ENCODE results near the gene FBXO44.
"Not testable (repeated sequence)": the region's sequence is repeated elsewhere in the genome, so short reads cannot be mapped to it uniquely, and the experiment has no call there.

Gene FBXO44

GRCh38 chr1:11654137-11654938 is at the start of gene FBXO44, which contains the start of gene FBXO2:
Gene FBXO44, plus strand, starts transcription at chr1:11654877. Its CDS starts 959 bp downstream, at chr1:11655836.
Gene FBXO2, minus strand, starts transcription at chr1:11654429. Its CDS starts 89 bp downstream, at chr1:11654340.
- no peak within 1 kb of the TSS for H3K27ac ChIP-seq (ENCODE audit: low read length)
- peak within 1 kb of the TSS; percentile 63; the same call in 1 of the 2 replicates for H3K9ac ChIP-seq (ENCODE audit: low read depth, low read length)
- peaks cover 9% of the 10 kb centered on the region for H3K36me3 ChIP-seq (ENCODE audit: insufficient read depth, low read depth, low read length)
- no peaks in the 10 kb centered on the region for H3K9me3 ChIP-seq (ENCODE audit: insufficient read depth, low read depth, low read length)
- H3K4me1 ChIP-seq (ENCODE audit: insufficient read depth, low read length), result peaks cover 12% of the 10 kb centered on the region
- peak within 1 kb of the TSS; percentile 76 for H3K4me3 ChIP-seq (ENCODE audit: low read length)
- peaks cover 56% of the 10 kb centered on the region for H3K27me3 ChIP-seq (ENCODE audit: insufficient read depth, low read length)

GRCh38 chr1:11606775-11607174 is 47.9 kb upstream of the FBXO44 start:
- H3K36me3 ChIP-seq (ENCODE audit: insufficient read depth, low read depth, low read length), result no peaks in the 10 kb centered on the region
- no peaks in the 10 kb centered on the region for H3K9me3 ChIP-seq (ENCODE audit: insufficient read depth, low read depth, low read length)
- no peaks in the 10 kb centered on the region for H3K27me3 ChIP-seq (ENCODE audit: insufficient read depth, low read length)
- peaks cover 5% of the 10 kb centered on the region; the same call in 1 of the 2 replicates for H3K4me1 ChIP-seq (ENCODE audit: insufficient read depth, low read length)
- no peak overlapping the region for H3K27ac ChIP-seq (ENCODE audit: low read length)
- H3K9ac ChIP-seq (ENCODE audit: low read depth, low read length), result no peak overlapping the region
- H3K4me3 ChIP-seq (ENCODE audit: low read length), result no peak overlapping the region

GRCh38 chr1:11608596-11609130 is 46.0 kb upstream of the FBXO44 start:
- H3K36me3 ChIP-seq (ENCODE audit: insufficient read depth, low read depth, low read length); H3K4me3 ChIP-seq (ENCODE audit: low read length); H3K27me3 ChIP-seq (ENCODE audit: insufficient read depth, low read length); H3K4me1 ChIP-seq (ENCODE audit: insufficient read depth, low read length); H3K9ac ChIP-seq (ENCODE audit: low read depth, low read length); H3K9me3 ChIP-seq (ENCODE audit: insufficient read depth, low read depth, low read length); H3K27ac ChIP-seq (ENCODE audit: low read length): not testable (repeated sequence)

- not testable (repeated sequence) for H3K27ac ChIP-seq (ENCODE audit: low read length); H3K9me3 ChIP-seq (ENCODE audit: insufficient read depth, low read depth, low read length); H3K36me3 ChIP-seq (ENCODE audit: insufficient read depth, low read depth, low read length); H3K9ac ChIP-seq (ENCODE audit: low read depth, low read length); H3K4me3 ChIP-seq (ENCODE audit: low read length); H3K27me3 ChIP-seq (ENCODE audit: insufficient read depth, low read length); H3K4me1 ChIP-seq (ENCODE audit: insufficient read depth, low read length)
These were observed 45.3 kb upstream of the FBXO44 start for GRCh38 chr1:11609378-11609777.

- H3K9me3 ChIP-seq (ENCODE audit: insufficient read depth, low read depth, low read length), result no peaks in the 10 kb centered on the region
- no peaks in the 10 kb centered on the region for H3K27me3 ChIP-seq (ENCODE audit: insufficient read depth, low read length)
These were observed 44.0 kb upstream of the FBXO44 start for GRCh38 chr1:11610629-11611180.

GRCh38 chr1:11611638-11612327 is 42.9 kb upstream of the FBXO44 start:
- Histone ChIP-seq H3K36me3 (ENCODE audit: insufficient read depth, low read depth, low read length) (no peaks in the 10 kb centered on the region), H3K27me3 (ENCODE audit: insufficient read depth, low read length) (no peaks in the 10 kb centered on the region), H3K27ac (ENCODE audit: low read length) (no peak overlapping the region), H3K9ac (ENCODE audit: low read depth, low read length) (no peak overlapping the region), H3K4me1 (ENCODE audit: insufficient read depth, low read length) (no peaks in the 10 kb centered on the region), H3K9me3 (ENCODE audit: insufficient read depth, low read depth, low read length) (no peaks in the 10 kb centered on the region), H3K4me3 (ENCODE audit: low read length) (no peak overlapping the region)

More at GRCh38 chr1:11610629-11611180, 44.0 kb upstream of the FBXO44 start:
- Histone ChIP-seq H3K9ac (ENCODE audit: low read depth, low read length) (no peak overlapping the region; the same call in 1 of the 2 replicates), H3K36me3 (ENCODE audit: insufficient read depth, low read depth, low read length) (no peaks in the 10 kb centered on the region), H3K4me3 (ENCODE audit: low read length) (no peak overlapping the region), H3K4me1 (ENCODE audit: insufficient read depth, low read length) (no peaks in the 10 kb centered on the region), H3K27ac (ENCODE audit: low read length) (no peak overlapping the region)

GRCh38 chr1:11613347-11613746 is 41.3 kb upstream of the FBXO44 start:
- Histone ChIP-seq H3K4me3 (ENCODE audit: low read length) (no peak overlapping the region), H3K36me3 (ENCODE audit: insufficient read depth, low read depth, low read length) (no peaks in the 10 kb centered on the region), H3K9ac (ENCODE audit: low read depth, low read length) (no peak overlapping the region), H3K27ac (ENCODE audit: low read length) (no peak overlapping the region), H3K4me1 (ENCODE audit: insufficient read depth, low read length) (no peaks in the 10 kb centered on the region), H3K9me3 (ENCODE audit: insufficient read depth, low read depth, low read length) (no peaks in the 10 kb centered on the region), H3K27me3 (ENCODE audit: insufficient read depth, low read length) (no peaks in the 10 kb centered on the region)

DNA sequence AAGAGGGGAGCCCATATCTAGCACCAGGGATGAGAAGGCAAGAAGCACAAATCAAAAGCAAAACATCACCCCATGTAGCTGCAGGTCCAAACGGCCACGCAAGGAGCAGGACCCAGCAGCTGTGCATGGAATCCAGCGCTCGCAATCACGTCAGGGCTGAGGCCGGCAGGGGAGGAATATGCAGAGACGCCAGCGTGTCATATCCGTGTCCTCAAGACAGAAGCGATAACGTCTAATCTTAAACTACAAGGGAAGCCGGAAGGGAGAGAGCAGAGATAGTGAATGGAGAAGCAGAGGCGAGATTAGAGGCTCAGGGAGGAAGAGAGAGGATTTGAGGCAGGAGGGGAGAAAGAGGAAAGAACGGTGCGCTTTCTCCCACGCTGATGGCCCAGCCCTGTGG is 39.6 kb upstream of the FBXO44 start:
- H3K27ac ChIP-seq (ENCODE audit: low read length), result no peak overlapping the region
- no peaks in the 10 kb centered on the region for H3K36me3 ChIP-seq (ENCODE audit: insufficient read depth, low read depth, low read length)
- no peaks in the 10 kb centered on the region for H3K9me3 ChIP-seq (ENCODE audit: insufficient read depth, low read depth, low read length)
- H3K27me3 ChIP-seq (ENCODE audit: insufficient read depth, low read length), result no peaks in the 10 kb centered on the region
- no peak overlapping the region for H3K9ac ChIP-seq (ENCODE audit: low read depth, low read length)
- no peaks in the 10 kb centered on the region for H3K4me1 ChIP-seq (ENCODE audit: insufficient read depth, low read length)
- no peak overlapping the region for H3K4me3 ChIP-seq (ENCODE audit: low read length)

- Histone ChIP-seq H3K9ac (ENCODE audit: low read depth, low read length) (no peak overlapping the region), H3K4me1 (ENCODE audit: insufficient read depth, low read length) (no peaks in the 10 kb centered on the region), H3K4me3 (ENCODE audit: low read length) (no peak overlapping the region), H3K36me3 (ENCODE audit: insufficient read depth, low read depth, low read length) (no peaks in the 10 kb centered on the region), H3K9me3 (ENCODE audit: insufficient read depth, low read depth, low read length) (no peaks in the 10 kb centered on the region), H3K27me3 (ENCODE audit: insufficient read depth, low read length) (no peaks in the 10 kb centered on the region), H3K27ac (ENCODE audit: low read length) (no peak overlapping the region)
These were observed 37.9 kb upstream of the FBXO44 start for GRCh38 chr1:11616766-11617165.

GRCh38 chr1:11617314-11617713 is 37.4 kb upstream of the FBXO44 start:
- Histone ChIP-seq H3K27me3 (ENCODE audit: insufficient read depth, low read length) (no peaks in the 10 kb centered on the region), H3K36me3 (ENCODE audit: insufficient read depth, low read depth, low read length) (no peaks in the 10 kb centered on the region), H3K27ac (ENCODE audit: low read length) (no peak overlapping the region), H3K4me1 (ENCODE audit: insufficient read depth, low read length) (no peaks in the 10 kb centered on the region), H3K9ac (ENCODE audit: low read depth, low read length) (no peak overlapping the region), H3K9me3 (ENCODE audit: insufficient read depth, low read depth, low read length) (no peaks in the 10 kb centered on the region), H3K4me3 (ENCODE audit: low read length) (no peak overlapping the region)

DNA sequence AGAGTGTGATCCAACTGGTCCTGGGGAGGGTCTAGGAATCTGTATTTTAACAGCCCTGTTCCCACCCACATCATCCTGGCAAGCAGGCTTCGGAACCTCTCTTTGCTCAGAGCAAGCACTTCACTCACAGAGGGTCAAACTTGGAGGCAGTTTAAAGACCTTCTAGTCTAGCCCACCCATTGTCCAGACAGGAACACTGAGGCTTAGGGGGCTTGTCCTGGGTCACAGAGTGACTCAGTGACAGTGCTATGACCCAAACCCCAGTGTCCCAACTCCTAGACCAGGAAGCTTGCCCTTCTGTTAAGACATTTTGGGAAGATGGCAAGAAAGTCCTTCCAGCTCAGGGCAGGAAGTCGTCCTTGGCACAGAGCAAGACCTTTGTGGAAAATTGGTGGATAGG is 36.9 kb upstream of the FBXO44 start:
- Histone ChIP-seq H3K9me3 (ENCODE audit: insufficient read depth, low read depth, low read length) (no peaks in the 10 kb centered on the region), H3K9ac (ENCODE audit: low read depth, low read length) (no peak overlapping the region)

More for the DNA sequence above, 36.9 kb upstream of the FBXO44 start:
- no peaks in the 10 kb centered on the region for H3K36me3 ChIP-seq (ENCODE audit: insufficient read depth, low read depth, low read length)
- no peaks in the 10 kb centered on the region for H3K4me1 ChIP-seq (ENCODE audit: insufficient read depth, low read length)
- H3K4me3 ChIP-seq (ENCODE audit: low read length), result no peak overlapping the region
- H3K27me3 ChIP-seq (ENCODE audit: insufficient read depth, low read length), result no peaks in the 10 kb centered on the region
- H3K27ac ChIP-seq (ENCODE audit: low read length), result no peak overlapping the region
